ENCODE results near the gene SNX13.
"Not testable (repeated sequence)": the region's sequence is repeated elsewhere in the genome, so short reads cannot be mapped to it uniquely, and the experiment has no call there.

The SNX13 gene

DNA sequence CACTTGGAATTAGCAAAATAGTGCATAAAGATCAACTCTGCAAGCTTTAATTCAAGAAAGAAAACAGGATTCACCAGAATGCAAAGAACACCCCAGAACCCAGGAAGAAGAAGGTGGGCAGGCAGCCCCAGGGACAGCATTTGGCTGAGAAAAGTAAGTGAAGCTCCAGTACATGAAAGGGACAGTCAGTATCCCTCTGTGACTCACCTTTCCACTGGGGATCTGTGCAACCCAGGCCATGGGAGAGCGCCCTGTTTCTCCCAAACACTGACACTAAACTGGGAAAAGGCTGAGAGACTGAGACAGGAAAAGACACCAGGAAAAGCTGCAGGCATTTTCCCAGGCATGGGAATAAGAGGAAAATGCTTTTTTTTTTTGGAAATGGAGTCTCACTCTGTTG is 28.2 kb downstream of the SNX13 start:
- DNase-seq: no peak

GRCh38 chr7:17910377-17910776 is 29.9 kb downstream of the SNX13 start:
- DNase-seq: no peak

DNA sequence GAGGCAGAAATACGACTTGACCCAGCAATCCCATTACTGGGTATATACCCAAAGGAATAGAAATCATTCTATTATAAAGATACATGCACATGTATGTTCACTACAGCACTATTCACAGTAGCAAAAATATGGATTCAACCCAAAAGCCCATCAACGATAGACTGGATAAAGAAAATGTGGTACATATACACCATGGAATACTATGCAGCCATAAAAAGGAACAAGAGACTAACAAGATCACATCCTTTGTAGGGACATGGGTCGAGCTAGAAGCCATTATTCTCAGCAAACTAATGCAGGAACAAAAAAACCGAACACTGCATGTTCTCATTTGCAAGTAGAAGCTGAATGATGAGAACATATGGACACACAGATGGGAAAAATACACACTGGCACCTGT is 31.0 kb downstream of the SNX13 start:
- DNase-seq: not testable (repeated sequence)

DNA sequence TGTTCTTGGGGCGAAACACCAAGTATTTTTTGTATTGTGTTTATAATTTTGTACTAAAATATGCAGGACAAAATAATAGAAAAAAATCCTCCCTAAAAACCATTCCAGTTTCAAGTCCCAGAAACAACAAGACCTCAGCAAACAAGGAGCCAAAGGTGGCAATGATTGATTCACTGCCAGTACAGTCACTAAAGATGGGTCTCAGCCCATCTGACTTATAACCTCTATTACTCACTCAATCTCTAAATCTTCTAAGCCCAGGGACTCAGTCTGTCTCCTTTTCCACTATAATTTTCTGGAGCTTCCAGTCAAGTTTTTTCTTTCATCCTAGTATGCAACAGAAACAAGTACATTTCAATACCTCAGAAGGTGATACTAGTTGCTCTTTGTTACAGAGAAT is 33.3 kb downstream of the SNX13 start:
- DNase-seq: no peak

DNA sequence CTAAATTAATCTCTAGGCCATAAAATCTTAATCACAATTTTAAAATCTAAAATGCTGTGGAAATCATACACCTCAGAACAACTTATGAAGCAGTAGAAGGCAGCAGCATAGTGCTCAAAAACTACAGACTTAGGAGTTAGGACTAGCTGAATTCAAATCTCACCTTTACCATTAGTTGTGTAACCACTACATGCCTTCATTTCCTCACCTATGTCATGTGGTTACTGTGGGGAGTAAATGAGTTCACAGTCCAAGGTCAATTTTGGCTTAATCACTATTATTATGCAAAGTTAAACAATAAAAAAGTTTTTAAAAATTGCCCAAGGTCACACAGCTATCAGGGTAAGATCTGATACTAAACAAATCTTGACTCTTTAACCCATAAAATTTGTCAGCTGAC is 37.0 kb downstream of the SNX13 start:
- no peak for DNase-seq

- DNase-seq: no peak
These were observed 37.7 kb downstream of the SNX13 start for GRCh38 chr7:17902599-17902998.

GRCh38 chr7:17900464-17900863 is 39.8 kb downstream of the SNX13 start:
- DNase-seq: no peak

DNA sequence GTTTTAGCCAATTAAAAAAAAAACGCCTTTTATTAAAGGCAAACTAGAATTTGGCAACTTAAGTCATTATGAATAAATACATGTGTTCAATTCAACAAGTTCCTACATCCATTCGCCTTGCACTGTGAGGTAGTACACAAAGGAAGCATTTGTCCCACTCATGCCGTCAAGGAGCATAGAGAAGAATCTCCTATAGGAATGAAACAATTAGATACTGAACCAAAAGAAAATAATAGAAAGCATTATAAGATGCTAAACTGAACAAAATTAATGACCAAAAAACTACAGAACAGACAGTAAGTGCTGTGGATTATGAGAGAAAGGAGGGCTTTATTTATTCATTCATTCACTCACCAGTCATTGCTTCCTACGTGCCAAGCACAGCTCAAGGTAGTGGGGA is 42.2 kb downstream of the SNX13 start:
- DNase-seq: no peak

DNA sequence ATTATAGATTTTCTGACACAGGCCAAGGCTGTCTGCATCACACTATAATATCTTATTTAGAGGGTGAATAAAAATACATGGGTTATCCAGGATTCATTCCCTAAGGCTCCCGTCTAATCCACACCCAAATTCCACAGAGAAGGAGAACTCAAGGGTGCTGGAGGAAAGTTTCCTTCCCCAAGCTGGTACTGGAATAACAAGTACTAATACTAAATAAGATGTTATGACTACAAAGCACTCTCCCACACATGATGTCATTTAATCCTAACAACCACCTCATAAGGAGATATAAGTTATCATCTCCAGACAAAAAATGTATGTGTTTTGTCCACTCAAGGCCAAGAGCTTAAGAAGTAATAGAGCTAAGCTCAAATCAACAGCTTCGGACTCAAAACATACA is 53.0 kb downstream of the SNX13 start:
- DNase-seq: no peak

DNA sequence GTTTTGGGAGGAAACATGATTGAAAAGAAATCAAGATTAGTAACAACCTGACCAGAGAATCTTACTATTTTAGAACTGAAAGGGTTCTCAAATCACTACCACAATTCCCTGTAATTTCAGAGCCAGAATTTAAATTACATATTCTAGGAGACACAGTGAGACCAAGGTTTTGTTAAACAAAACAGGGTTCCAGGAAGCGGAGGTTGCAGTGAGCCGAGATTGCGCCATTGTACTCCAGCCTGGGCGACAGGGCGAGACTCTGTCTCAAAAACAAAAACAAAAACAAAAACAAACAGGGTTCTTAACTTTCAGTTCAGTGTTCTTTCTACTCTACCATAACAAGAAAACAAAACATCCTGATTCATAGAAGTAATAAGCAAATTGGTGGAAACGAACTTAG is 57.6 kb downstream of the SNX13 start:
- no peak for DNase-seq

- DNase-seq: no peak
These were observed 61.1 kb downstream of the SNX13 start for GRCh38 chr7:17879075-17879661.

DNA sequence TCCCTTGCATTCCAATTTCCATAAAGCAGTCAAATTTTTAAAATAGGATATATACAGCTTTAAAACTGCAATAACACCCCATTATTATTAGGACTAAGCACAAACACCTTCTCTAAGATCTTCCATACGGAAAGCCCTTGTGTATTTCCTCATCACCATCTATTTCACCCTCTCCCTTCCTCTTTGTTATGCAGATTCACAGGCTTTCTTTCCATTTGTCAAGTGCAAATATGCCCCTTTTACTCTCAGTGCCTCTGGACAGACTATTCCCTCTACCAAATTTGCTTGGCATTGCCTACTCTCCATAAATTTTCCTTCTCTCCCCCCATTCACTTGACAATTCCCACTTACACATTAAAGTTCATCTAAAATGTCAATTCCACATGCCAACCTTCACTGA is 61.7 kb downstream of the SNX13 start:
- DNase-seq: no peak

GRCh38 chr7:17871815-17872533 is 68.3 kb downstream of the SNX13 start:
- DNase-seq: no peak

- no peak for DNase-seq
These were observed 69.9 kb downstream of the SNX13 start for GRCh38 chr7:17870406-17870805.

- DNase-seq: no peak
These were observed 76.5 kb downstream of the SNX13 start for GRCh38 chr7:17863809-17864143.

GRCh38 chr7:17863095-17863808 is 77.0 kb downstream of the SNX13 start:
- no peak for DNase-seq

DNA sequence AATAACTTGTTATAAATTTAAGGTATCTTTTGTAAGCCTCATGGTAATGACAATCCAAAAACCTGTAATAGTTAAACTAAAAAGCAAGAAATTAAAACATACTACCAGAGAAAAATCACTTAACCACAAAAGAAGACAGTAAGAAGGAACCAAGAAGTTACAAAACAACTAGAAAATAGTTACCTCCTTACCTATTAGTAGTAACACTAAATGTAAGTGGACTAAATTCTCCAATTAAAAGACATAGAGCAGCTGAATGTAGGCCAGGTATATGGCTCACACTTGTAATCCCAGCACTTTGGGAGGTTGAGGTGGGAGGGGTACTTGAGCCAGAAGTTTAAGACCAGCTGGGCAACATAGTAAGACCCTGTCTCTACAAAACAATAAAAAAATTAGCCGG is 84.0 kb downstream of the SNX13 start:
- DNase-seq: no peak

DNA sequence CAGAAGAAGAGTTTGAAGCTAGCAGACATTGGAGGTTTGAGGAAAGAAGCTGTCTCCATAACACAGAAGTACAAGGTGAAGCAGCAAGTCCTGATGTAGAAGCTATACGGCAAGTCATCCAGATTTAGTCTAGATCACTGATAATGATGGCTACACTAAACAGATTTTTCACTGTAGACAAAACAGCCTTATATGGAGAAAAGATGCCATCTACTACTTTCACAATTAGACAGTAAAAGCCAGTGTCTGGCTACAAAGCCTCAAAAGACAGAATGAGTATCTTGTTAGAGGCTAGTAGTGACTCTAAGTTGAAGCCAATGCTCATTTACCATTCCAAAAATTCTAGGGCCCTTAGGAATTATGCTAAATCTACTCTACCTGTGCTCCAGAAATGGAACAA is 85.1 kb downstream of the SNX13 start:
- no peak for DNase-seq

DNA sequence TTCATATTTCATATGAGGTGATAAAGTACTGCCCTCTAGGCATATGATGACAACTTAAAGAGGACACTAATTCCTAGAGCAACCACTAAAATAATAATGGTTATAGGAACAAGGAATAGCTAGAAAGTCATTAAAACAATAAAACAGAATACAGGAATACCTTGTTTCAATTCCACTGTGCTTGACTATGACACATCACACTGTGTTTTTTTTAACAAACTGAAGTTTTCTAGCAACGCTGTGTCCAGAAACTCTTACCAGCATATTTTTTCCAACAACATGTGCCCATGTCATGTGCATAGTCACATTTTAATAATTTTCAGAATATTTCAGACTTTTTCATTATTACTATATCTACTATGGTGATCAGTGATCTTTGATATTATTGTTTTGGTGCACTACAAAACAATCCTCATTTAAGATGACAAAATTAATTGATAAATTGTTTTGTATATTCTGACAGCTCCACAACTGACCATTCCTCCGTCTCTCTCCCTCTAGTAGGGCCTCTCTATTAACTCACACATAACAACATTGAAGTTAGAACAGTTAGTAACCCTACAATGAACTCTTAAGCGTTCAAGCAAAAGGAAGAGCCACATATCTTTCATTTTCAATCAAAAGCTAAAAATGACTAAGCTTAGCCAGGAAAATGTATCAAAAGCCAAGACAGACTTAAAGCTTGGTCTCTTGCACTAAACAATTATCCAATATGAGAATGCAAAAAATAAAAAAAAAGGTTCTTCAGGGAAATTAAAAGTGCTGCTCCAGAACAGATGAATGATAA is 85.8 kb downstream of the SNX13 start:
- DNase-seq: no peak

GRCh38 chr7:17852361-17852760 is 87.9 kb downstream of the SNX13 start:
- DNase-seq: no peak

GRCh38 chr7:17849504-17849903 is 90.8 kb downstream of the SNX13 start:
- DNase-seq: no peak

- DNase-seq: no peak
These were observed 91.8 kb downstream of the SNX13 start for GRCh38 chr7:17848516-17848915.

DNA sequence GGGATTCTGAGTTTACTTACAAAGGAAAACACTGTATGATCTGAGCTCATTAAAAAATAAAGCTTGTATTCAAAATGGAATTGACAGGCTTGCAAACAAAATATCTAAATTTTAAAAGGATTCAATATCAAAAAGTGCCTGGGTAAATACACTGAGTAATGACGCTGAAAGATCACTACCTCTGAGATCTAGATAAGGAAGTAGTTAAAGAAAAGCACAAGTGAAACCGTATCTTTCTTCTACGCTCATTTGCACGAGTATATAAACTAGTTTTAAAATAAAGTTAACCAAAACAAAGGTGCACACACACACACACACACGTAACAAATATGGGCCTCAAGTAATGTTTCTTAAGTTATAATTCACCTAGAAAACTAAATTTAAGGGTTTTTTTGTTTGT is 93.4 kb downstream of the SNX13 start:
- DNase-seq: no peak

GRCh38 chr7:17845197-17845547 is 95.1 kb downstream of the SNX13 start:
- no peak for DNase-seq
